ENCODE measurements around the gene DCAF7. TPM values are rescaled to one million over a fixed set of nuclear protein-coding genes. Genes with fewer than 3 reads are reported as not detected.

DCAF7 gene
- total RNA-seq, 2 donors from 2014 or later, result 96.0 to 114 TPM

GRCh38 chr17:63542218-63542545 is 8.1 kb upstream of the DCAF7 start:
- peak; percentile 39 for DNase-seq
- Histone ChIP-seq H3K9me3 (ENCODE audit: control insufficient read depth, low read length) (no peaks in the 10 kb centered on the region), H3K36me3 (ENCODE audit: control insufficient read depth, insufficient read depth, low read length) (no peaks in the 10 kb centered on the region), H3K27me3 (ENCODE audit: control insufficient read depth, insufficient read depth, low read length, poor library complexity, severe bottlenecking) (peaks cover 28% of the 10 kb centered on the region), H3K27ac (ENCODE audit: low read depth, low read length) (no peak overlapping the region), H3K4me3 (ENCODE audit: low read length) (no peak overlapping the region), H3K4me1 (ENCODE audit: control insufficient read depth, insufficient read depth, low read length) (no peaks in the 10 kb centered on the region), H3K9ac (ENCODE audit: extremely low read depth, low read length, poor library complexity, severe bottlenecking) (no peak overlapping the region)
- Mint-ChIP-seq H3K4me3 (no peak overlapping the region), H3K4me1 (peaks cover 3% of the 10 kb centered on the region), H3K9me3 (no peaks in the 10 kb centered on the region), H3K27me3 (ENCODE audit: insufficient read depth) (peaks cover 28% of the 10 kb centered on the region), H3K27ac (no peak overlapping the region), H3K36me3 (ENCODE audit: low read depth) (no peaks in the 10 kb centered on the region)
- no peak for TF ChIP-seq CTCF (conservative IDR thresholded peaks at IDR 0.05)
- 95 to 96% methylated on average over 4 to 9 of the region's 9 CpGs for WGBS, 2 experiments (ENCODE audit: insufficient coverage in 1 of 2, insufficient read length in 1 of 2)

- Mint-ChIP-seq H3K27me3 (ENCODE audit: insufficient read depth) (peaks cover 20% of the 10 kb centered on the region), H3K36me3 (ENCODE audit: low read depth) (no peaks in the 10 kb centered on the region), H3K4me3 (no peak overlapping the region), H3K4me1 (peaks cover 3% of the 10 kb centered on the region), H3K27ac (no peak overlapping the region), H3K9me3 (no peaks in the 10 kb centered on the region)
- H3K4me1 ChIP-seq (ENCODE audit: control insufficient read depth, insufficient read depth, low read length), result no peaks in the 10 kb centered on the region
- H3K4me3 ChIP-seq (ENCODE audit: low read length), result no peak overlapping the region
- DNase-seq, result peak; percentile 63
- TF ChIP-seq CTCF (conservative IDR thresholded peaks at IDR 0.05), result no peak
- no peaks in the 10 kb centered on the region for H3K36me3 ChIP-seq (ENCODE audit: control insufficient read depth, insufficient read depth, low read length)
- 53 to 81% methylated on average over 7 to 15 of the region's 15 CpGs for WGBS, 2 experiments (ENCODE audit: insufficient coverage in 1 of 2, insufficient read length in 1 of 2)
- peaks cover 18% of the 10 kb centered on the region for H3K27me3 ChIP-seq (ENCODE audit: control insufficient read depth, insufficient read depth, low read length, poor library complexity, severe bottlenecking)
- no peak overlapping the region for H3K27ac ChIP-seq (ENCODE audit: low read depth, low read length)
- no peak overlapping the region for H3K9ac ChIP-seq (ENCODE audit: extremely low read depth, low read length, poor library complexity, severe bottlenecking)
- no peaks in the 10 kb centered on the region for H3K9me3 ChIP-seq (ENCODE audit: control insufficient read depth, low read length)
These were observed 7.1 kb upstream of the DCAF7 start for GRCh38 chr17:63542942-63543821.

- Mint-ChIP-seq H3K27me3 (ENCODE audit: insufficient read depth) (peaks cover 12% of the 10 kb centered on the region), H3K9me3 (no peaks in the 10 kb centered on the region), H3K4me1 (no peaks in the 10 kb centered on the region), H3K36me3 (ENCODE audit: low read depth) (no peaks in the 10 kb centered on the region), H3K27ac (no peak overlapping the region), H3K4me3 (no peak overlapping the region)
- H3K27me3 ChIP-seq (ENCODE audit: control insufficient read depth, insufficient read depth, low read length, poor library complexity, severe bottlenecking), result peaks cover 11% of the 10 kb centered on the region
- no peaks in the 10 kb centered on the region for H3K36me3 ChIP-seq (ENCODE audit: control insufficient read depth, insufficient read depth, low read length)
- no peak overlapping the region for H3K27ac ChIP-seq (ENCODE audit: low read depth, low read length)
- no peaks in the 10 kb centered on the region for H3K4me1 ChIP-seq (ENCODE audit: control insufficient read depth, insufficient read depth, low read length)
- no peak overlapping the region for H3K9ac ChIP-seq (ENCODE audit: extremely low read depth, low read length, poor library complexity, severe bottlenecking)
- peak; percentile 61 for DNase-seq
- H3K4me3 ChIP-seq (ENCODE audit: low read length), result no peak overlapping the region
- H3K9me3 ChIP-seq (ENCODE audit: control insufficient read depth, low read length), result no peaks in the 10 kb centered on the region
- no peak for TF ChIP-seq CTCF (conservative IDR thresholded peaks at IDR 0.05)
These were observed 6.4 kb upstream of the DCAF7 start for GRCh38 chr17:63543822-63544420.
